Ishikawa (cell line): ENCODE data around the gene IGLON5.

ENCODE experiments used
- CEBPB ChIP-seq: IDR thresholded peaks from 2 replicates; pipeline ENCODE4 v1.6.1; 2012
- EGR1 ChIP-seq: IDR thresholded peaks from 2 replicates; pipeline ENCODE4 v1.6.1; 2012
- MAX ChIP-seq: IDR thresholded peaks from 2 replicates; pipeline ENCODE4 v1.6.1; 2012
- RAD21 ChIP-seq: IDR thresholded peaks from 2 replicates; pipeline ENCODE4 v1.6.1; 2012; ENCODE audit warnings: low read depth
- TAF1 ChIP-seq: IDR thresholded peaks from 2 replicates; pipeline ENCODE4 v1.6.1; 2012; ENCODE audit warnings: low read depth, mild to moderate bottlenecking
- YY1 ChIP-seq: IDR thresholded peaks from 2 replicates; pipeline ENCODE4 v1.6.1; 2012; ENCODE audit warnings: low read depth
- TF ChIP-seq, protein P1 (sequence below): IDR thresholded peaks from 2 replicates; pipeline ENCODE4 v1.6.1; 2012; ENCODE audit warnings: low read depth, mild to moderate bottlenecking

DNA sequence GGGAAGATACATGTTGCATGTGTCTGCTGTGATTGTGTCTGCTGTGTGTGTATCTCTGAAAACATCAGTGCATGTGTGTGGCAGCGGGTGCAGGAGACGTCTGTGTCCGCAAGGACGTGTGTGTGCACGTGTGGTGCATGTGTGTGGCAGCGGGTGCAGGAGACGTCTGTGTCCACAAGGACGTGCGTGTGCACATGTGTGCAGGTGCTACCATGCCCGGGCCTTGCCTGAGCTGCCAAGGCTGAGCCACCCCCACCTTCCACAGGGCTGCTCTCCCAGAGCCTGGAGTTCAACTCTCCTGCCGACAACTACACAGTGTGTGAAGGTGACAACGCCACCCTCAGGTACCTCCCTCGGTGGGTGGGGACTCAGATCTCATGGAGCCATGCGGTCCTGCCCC is 10.4 kb downstream of the IGLON5 start:
- no peak for TF ChIP-seq RAD21
- TF ChIP-seq YY1 = no peak
- TF ChIP-seq EGR1 = no peak
- TF ChIP-seq CEBPB = no peak
- TF ChIP-seq MAX = no peak
- no peak for TF ChIP-seq TAF1
- TF ChIP-seq, protein P1, sequence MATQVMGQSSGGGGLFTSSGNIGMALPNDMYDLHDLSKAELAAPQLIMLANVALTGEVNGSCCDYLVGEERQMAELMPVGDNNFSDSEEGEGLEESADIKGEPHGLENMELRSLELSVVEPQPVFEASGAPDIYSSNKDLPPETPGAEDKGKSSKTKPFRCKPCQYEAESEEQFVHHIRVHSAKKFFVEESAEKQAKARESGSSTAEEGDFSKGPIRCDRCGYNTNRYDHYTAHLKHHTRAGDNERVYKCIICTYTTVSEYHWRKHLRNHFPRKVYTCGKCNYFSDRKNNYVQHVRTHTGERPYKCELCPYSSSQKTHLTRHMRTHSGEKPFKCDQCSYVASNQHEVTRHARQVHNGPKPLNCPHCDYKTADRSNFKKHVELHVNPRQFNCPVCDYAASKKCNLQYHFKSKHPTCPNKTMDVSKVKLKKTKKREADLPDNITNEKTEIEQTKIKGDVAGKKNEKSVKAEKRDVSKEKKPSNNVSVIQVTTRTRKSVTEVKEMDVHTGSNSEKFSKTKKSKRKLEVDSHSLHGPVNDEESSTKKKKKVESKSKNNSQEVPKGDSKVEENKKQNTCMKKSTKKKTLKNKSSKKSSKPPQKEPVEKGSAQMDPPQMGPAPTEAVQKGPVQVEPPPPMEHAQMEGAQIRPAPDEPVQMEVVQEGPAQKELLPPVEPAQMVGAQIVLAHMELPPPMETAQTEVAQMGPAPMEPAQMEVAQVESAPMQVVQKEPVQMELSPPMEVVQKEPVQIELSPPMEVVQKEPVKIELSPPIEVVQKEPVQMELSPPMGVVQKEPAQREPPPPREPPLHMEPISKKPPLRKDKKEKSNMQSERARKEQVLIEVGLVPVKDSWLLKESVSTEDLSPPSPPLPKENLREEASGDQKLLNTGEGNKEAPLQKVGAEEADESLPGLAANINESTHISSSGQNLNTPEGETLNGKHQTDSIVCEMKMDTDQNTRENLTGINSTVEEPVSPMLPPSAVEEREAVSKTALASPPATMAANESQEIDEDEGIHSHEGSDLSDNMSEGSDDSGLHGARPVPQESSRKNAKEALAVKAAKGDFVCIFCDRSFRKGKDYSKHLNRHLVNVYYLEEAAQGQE = no peak
